ENCODE results near the gene SLC24A3. TPM values are rescaled to one million over a fixed set of nuclear protein-coding genes. Genes with fewer than 3 reads are reported as not detected.

SLC24A3 gene
- total and polyA plus RNA-seq, 2 experiments from 2014 or later: 0.48 to 1.7 TPM

GRCh38 chr20:19370076-19371075 is 157.9 kb downstream of the SLC24A3 start:
- Histone ChIP-seq H2AFZ (no peak overlapping the region), H3K9me2 (replicated peaks; ENCODE audit: insufficient read depth) (no peaks in the 10 kb centered on the region), H3K27me3 (no peaks in the 10 kb centered on the region), H4K20me1 (ENCODE audit: insufficient read depth, poor library complexity, severe bottlenecking) (no peaks in the 10 kb centered on the region), H3K4me3 (no peak overlapping the region), H3K27ac (no peak overlapping the region), H3K4me1 (ENCODE audit: insufficient read depth) (no peaks in the 10 kb centered on the region), H3K36me3 (replicated peaks; ENCODE audit: insufficient read depth, low read depth) (no peaks in the 10 kb centered on the region), H3K9me3 (ENCODE audit: low read depth) (no peaks in the 10 kb centered on the region), H3K4me2 (no peak overlapping the region), H3K79me2 (no peaks in the 10 kb centered on the region)
- 89% methylated on average over 6 of the region's 6 CpGs for WGBS (ENCODE audit: low lambda C conversion rate, missing lambda C conversion rate)
- no peak for DNase-seq (ENCODE audit: low spot score)
- TF ChIP-seq EZH2 (IDR thresholded peaks at IDR 0.05; ENCODE audit: borderline replicate concordance) (no peak), EZH2phosphoT487 (IDR thresholded peaks at IDR 0.05; ENCODE audit: low read depth, severe bottlenecking, unreplicated experiment) (no peak), CTCF (IDR thresholded peaks at IDR 0.05; ENCODE audit: poor library complexity) (no peak)

- no peaks in the 10 kb centered on the region for H3K9me3 ChIP-seq (ENCODE audit: low read depth)
- H4K20me1 ChIP-seq (ENCODE audit: insufficient read depth, poor library complexity, severe bottlenecking): no peaks in the 10 kb centered on the region
- no peak overlapping the region for H2AFZ ChIP-seq
- no peak overlapping the region for H3K4me3 ChIP-seq
- TF ChIP-seq EZH2phosphoT487 (IDR thresholded peaks at IDR 0.05; ENCODE audit: low read depth, severe bottlenecking, unreplicated experiment) (no peak), EZH2 (IDR thresholded peaks at IDR 0.05; ENCODE audit: borderline replicate concordance) (no peak)
- no peaks in the 10 kb centered on the region for H3K36me3 ChIP-seq (replicated peaks; ENCODE audit: insufficient read depth, low read depth)
- H3K27ac ChIP-seq: no peak overlapping the region
- H3K9me2 ChIP-seq (replicated peaks; ENCODE audit: insufficient read depth): no peaks in the 10 kb centered on the region
- no peaks in the 10 kb centered on the region for H3K27me3 ChIP-seq
- no peak overlapping the region for H3K4me2 ChIP-seq
- no peaks in the 10 kb centered on the region for H3K79me2 ChIP-seq
- H3K4me1 ChIP-seq (ENCODE audit: insufficient read depth): no peaks in the 10 kb centered on the region
- 95% methylated on average over 1 of the region's 1 CpG for WGBS (ENCODE audit: low lambda C conversion rate, missing lambda C conversion rate)
- DNase-seq (ENCODE audit: low spot score): no peak
Observed at GRCh38 chr20:19371112-19371511, 158.7 kb downstream of the SLC24A3 start.

- Histone ChIP-seq H3K36me3 (replicated peaks; ENCODE audit: insufficient read depth, low read depth) (no peaks in the 10 kb centered on the region), H3K4me3 (no peak overlapping the region), H3K9me2 (replicated peaks; ENCODE audit: insufficient read depth) (no peaks in the 10 kb centered on the region), H3K4me2 (no peak overlapping the region), H3K27ac (no peak overlapping the region), H3K27me3 (no peaks in the 10 kb centered on the region), H3K9me3 (ENCODE audit: low read depth) (no peaks in the 10 kb centered on the region), H3K4me1 (ENCODE audit: insufficient read depth) (no peaks in the 10 kb centered on the region), H2AFZ (no peak overlapping the region), H4K20me1 (ENCODE audit: insufficient read depth, poor library complexity, severe bottlenecking) (no peaks in the 10 kb centered on the region), H3K79me2 (no peaks in the 10 kb centered on the region)
- DNase-seq (ENCODE audit: low spot score): no peak
- no peak for TF ChIP-seq CTCF (IDR thresholded peaks at IDR 0.05; ENCODE audit: poor library complexity)
- no peak for TF ChIP-seq EZH2 (IDR thresholded peaks at IDR 0.05; ENCODE audit: borderline replicate concordance)
- TF ChIP-seq EZH2phosphoT487 (IDR thresholded peaks at IDR 0.05; ENCODE audit: low read depth, severe bottlenecking, unreplicated experiment): no peak
- 93% methylated on average over 3 of the region's 3 CpGs for WGBS (ENCODE audit: low lambda C conversion rate, missing lambda C conversion rate)
Observed at GRCh38 chr20:19374216-19374615, 161.8 kb downstream of the SLC24A3 start.

- Histone ChIP-seq H3K4me2 (no peak overlapping the region), H4K20me1 (ENCODE audit: insufficient read depth, poor library complexity, severe bottlenecking) (no peaks in the 10 kb centered on the region), H2AFZ (no peak overlapping the region), H3K9me2 (replicated peaks; ENCODE audit: insufficient read depth) (no peaks in the 10 kb centered on the region), H3K27me3 (no peaks in the 10 kb centered on the region), H3K4me1 (ENCODE audit: insufficient read depth) (no peaks in the 10 kb centered on the region), H3K27ac (no peak overlapping the region), H3K36me3 (replicated peaks; ENCODE audit: insufficient read depth, low read depth) (no peaks in the 10 kb centered on the region), H3K4me3 (no peak overlapping the region), H3K79me2 (no peaks in the 10 kb centered on the region), H3K9me3 (ENCODE audit: low read depth) (no peaks in the 10 kb centered on the region)
- DNase-seq (ENCODE audit: low spot score): no peak
- WGBS (ENCODE audit: low lambda C conversion rate, missing lambda C conversion rate): 55% methylated on average over 6 of the region's 6 CpGs
- TF ChIP-seq EZH2phosphoT487 (IDR thresholded peaks at IDR 0.05; ENCODE audit: low read depth, severe bottlenecking, unreplicated experiment) (no peak), EZH2 (IDR thresholded peaks at IDR 0.05; ENCODE audit: borderline replicate concordance) (no peak), CTCF (IDR thresholded peaks at IDR 0.05; ENCODE audit: poor library complexity) (no peak)
Observed at GRCh38 chr20:19375395-19375794, 163.0 kb downstream of the SLC24A3 start.
